Thoracic aorta (tissue), 2 donors: ENCODE data around the gene FAM216B. TPM values are rescaled to one million over a fixed set of nuclear protein-coding genes. Genes with fewer than 3 reads are reported as not detected.

Source experiments
- ATAC-seq: fragments of 150-250 bp; one replicate; pipeline ENCODE4 v1.8.0; 2017; ENCODE audit warnings: low read depth; ENCODE audit not compliant: insufficient number of reproducible peaks, low FRiP score
- DNase-seq: peaks from one replicate; pipeline ENCODE4 v3.0.0-alpha.2; 2020; ENCODE audit warnings: low spot score
- H3K27ac ChIP-seq, 2 donors: fragments of 200-600 bp; sonication (generic); 1 replicate in 1 of 2; 2 replicates in 1 of 2; pipeline ENCODE4 v1.5.1; 2016; ENCODE audit warnings: mild to moderate bottlenecking in 2 of 2, moderate library complexity in 2 of 2
- H3K27me3 ChIP-seq: fragments of 200-600 bp; sonication (generic); replicated peaks from 2 replicates; pipeline ENCODE4 v1.6.0; 2016; ENCODE audit warnings: mild to moderate bottlenecking; ENCODE audit not compliant: insufficient read depth
- H3K36me3 ChIP-seq: fragments of 200-600 bp; sonication (generic); one replicate; pipeline ENCODE4 v1.5.1; 2016
- H3K4me1 ChIP-seq, 2 donors: fragments of 200-600 bp; sonication (generic); 1 replicate in 1 of 2; 2 replicates in 1 of 2; pipeline versions ENCODE4 v1.5.1 to v1.6.0; 2016; ENCODE audit warnings: low read depth in 2 of 2, mild to moderate bottlenecking in 1 of 2; ENCODE audit not compliant: control insufficient read depth in 1 of 2
- H3K4me3 ChIP-seq: fragments of 200-600 bp; sonication (generic); 2 replicates; pipeline ENCODE4 v1.5.1; 2016; ENCODE audit warnings: mild to moderate bottlenecking
- H3K9me3 ChIP-seq: fragments of 200-600 bp; sonication (generic); 2 replicates; pipeline ENCODE4 v1.5.1; 2016
- total RNA-seq, 2 donors: library from RNA; depleted of rRNA; stranded (reverse); fragments of >200 nt; gene quantifications; one replicate each; pipeline versions ENCODE4 v1.1.0 to v1.2.3, GENCODE V29; 2016
- TF ChIP-seq, protein P1 (sequence below): fragments of 200-600 bp; sonication (generic); IDR thresholded peaks from one replicate; pipeline ENCODE4 v1.5.1; 2019; ENCODE audit warnings: antibody characterized with exemption

The FAM216B gene
- total RNA-seq, 2 donors from 2014 or later = not detected

DNA sequence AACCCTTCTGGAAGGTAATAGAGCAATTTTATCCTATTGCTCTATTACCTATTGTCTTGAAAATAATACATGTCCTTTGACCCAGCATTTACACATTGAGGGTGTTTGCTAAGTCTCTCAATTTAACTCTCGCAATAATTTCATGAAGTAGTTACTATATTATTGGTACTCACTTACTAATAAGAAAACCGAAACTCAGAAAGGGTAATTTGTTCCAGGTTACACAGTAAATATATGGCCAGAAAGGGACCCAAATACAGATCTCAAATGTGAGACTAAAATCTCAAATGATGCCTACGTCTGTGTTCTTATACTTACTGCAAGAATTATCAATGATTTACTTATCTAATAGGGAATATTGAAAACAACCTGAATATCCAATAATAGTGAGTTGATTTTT, 29.7 kb upstream of the FAM216B start:
- TF ChIP-seq, protein P1, sequence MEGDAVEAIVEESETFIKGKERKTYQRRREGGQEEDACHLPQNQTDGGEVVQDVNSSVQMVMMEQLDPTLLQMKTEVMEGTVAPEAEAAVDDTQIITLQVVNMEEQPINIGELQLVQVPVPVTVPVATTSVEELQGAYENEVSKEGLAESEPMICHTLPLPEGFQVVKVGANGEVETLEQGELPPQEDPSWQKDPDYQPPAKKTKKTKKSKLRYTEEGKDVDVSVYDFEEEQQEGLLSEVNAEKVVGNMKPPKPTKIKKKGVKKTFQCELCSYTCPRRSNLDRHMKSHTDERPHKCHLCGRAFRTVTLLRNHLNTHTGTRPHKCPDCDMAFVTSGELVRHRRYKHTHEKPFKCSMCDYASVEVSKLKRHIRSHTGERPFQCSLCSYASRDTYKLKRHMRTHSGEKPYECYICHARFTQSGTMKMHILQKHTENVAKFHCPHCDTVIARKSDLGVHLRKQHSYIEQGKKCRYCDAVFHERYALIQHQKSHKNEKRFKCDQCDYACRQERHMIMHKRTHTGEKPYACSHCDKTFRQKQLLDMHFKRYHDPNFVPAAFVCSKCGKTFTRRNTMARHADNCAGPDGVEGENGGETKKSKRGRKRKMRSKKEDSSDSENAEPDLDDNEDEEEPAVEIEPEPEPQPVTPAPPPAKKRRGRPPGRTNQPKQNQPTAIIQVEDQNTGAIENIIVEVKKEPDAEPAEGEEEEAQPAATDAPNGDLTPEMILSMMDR = no peak
- Histone ChIP-seq H3K36me3 (no peaks in the 10 kb centered on the region), H3K4me1 (no peaks in the 10 kb centered on the region), H3K27me3 (no peaks in the 10 kb centered on the region), H3K27ac (no peak overlapping the region), H3K9me3 (no peaks in the 10 kb centered on the region), H3K4me3 (no peak overlapping the region)
- ATAC-seq (no peak), DNase-seq (no peak)

GRCh38 chr13:42752731-42753130, 28.7 kb upstream of the FAM216B start:
- TF ChIP-seq, protein P1 = no peak
- Histone ChIP-seq H3K27ac (no peak overlapping the region), H3K4me3 (no peak overlapping the region), H3K27me3 (no peaks in the 10 kb centered on the region), H3K9me3 (no peaks in the 10 kb centered on the region), H3K36me3 (no peaks in the 10 kb centered on the region), H3K4me1 (no peaks in the 10 kb centered on the region)
- DNase-seq (no peak), ATAC-seq (no peak)

GRCh38 chr13:42753697-42754096, 27.7 kb upstream of the FAM216B start:
- H3K36me3 ChIP-seq = no peaks in the 10 kb centered on the region
- DNase-seq (no peak), ATAC-seq (no peak)
- TF ChIP-seq, protein P1 = no peak
- no peaks in the 10 kb centered on the region for H3K9me3 ChIP-seq
- H3K27me3 ChIP-seq = no peaks in the 10 kb centered on the region
- H3K4me1 ChIP-seq = no peaks in the 10 kb centered on the region
- H3K27ac ChIP-seq = no peak overlapping the region
- no peak overlapping the region for H3K4me3 ChIP-seq

GRCh38 chr13:42754801-42755510, 26.4 kb upstream of the FAM216B start:
- no peak for DNase-seq
- Histone ChIP-seq H3K4me1 (no peaks in the 10 kb centered on the region), H3K27me3 (no peaks in the 10 kb centered on the region), H3K36me3 (no peaks in the 10 kb centered on the region), H3K4me3 (no peak overlapping the region), H3K27ac (no peak overlapping the region), H3K9me3 (no peaks in the 10 kb centered on the region)
- TF ChIP-seq, protein P1 = no peak
- no peak for ATAC-seq

DNA sequence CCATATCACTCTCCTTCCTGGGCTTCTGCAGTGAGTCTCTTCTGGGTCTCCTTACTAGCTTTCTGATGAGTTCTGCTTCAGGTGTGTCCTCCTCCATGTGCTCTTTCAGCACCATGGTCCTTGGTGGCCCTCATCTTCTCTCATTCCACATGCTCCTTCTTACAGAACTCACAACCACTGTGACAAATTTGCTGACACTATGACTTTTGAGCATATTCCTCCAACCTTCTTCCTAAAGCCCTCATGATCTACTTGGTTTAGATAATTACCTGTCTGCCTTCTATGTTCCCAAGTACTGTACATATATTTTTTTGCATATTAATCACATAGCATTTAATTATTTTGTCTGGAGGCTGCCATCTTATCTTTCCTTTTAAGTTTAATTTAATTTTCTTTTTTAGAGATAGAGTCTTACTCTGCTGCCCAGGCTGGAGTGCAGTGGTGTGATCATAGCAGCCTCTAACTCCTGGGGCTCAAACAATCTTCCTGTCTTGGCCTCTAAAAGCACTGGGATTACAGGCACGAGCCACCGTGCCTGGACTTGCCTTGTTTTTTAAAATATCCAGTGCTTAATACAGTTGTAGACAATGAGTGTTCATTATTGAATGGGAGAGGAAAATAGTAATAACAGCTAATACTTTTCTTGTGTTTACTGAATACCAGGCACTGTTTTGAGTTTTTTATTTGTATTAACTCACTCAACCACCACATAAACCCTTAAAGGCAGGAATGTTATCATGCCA, 23.5 kb upstream of the FAM216B start:
- Histone ChIP-seq H3K9me3 (no peaks in the 10 kb centered on the region), H3K27me3 (no peaks in the 10 kb centered on the region), H3K4me1 (no peaks in the 10 kb centered on the region), H3K36me3 (no peaks in the 10 kb centered on the region), H3K27ac (no peak overlapping the region), H3K4me3 (no peak overlapping the region)
- TF ChIP-seq, protein P1 = no peak
- no peak for ATAC-seq
- no peak for DNase-seq
